NK-92 (cell line): ENCODE measurements around the gene SERPINC1.
"Not testable (repeated sequence)": the region's sequence is repeated elsewhere in the genome, so short reads cannot be mapped to it uniquely, and the experiment has no call there.

ENCODE experiments used
- DNase-seq: peaks from one replicate; lab custom pipeline; 2025; ENCODE audit not compliant: unreplicated experiment; lab: John Stamatoyannopoulos, UW

The SERPINC1 gene

DNA sequence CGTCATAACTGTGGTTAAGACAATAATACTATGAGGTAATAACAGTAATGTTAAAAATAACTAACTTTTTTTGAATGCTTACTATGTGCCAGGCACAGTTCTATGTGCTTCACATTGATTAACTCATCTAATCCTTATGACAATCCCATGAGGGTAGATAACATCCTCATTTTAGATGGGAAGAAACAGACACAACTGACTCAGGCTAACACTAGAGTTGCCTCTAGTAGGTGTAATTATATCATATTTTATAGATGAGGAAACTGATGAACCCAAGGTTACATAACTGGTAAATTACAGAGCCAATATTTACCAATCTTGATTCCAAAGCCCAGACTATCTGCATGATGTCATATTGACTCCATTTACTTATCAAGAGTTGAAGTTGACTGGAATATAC lies 23.5 kb downstream of the SERPINC1 start:
- no peak for DNase-seq

DNA sequence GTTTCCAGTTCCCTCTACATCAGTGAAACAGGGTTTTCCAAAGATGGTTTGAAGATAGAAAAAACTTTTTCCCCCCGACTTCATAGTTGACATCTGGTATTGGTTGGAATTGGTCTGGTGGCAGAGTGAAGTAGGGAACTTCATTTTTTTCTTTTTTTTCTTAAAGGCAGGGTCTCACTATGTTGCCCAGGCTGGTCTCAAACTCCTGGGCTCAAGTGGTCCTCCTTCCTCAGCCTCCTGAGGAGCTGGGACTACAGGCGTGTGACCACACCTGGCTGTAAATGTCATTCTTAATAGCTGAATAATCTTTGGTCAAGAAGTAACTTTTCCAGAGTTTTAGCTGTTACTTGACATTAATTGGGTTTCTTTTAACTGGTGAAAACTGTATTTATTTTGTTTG lies 27.2 kb downstream of the SERPINC1 start:
- DNase-seq, result no peak

DNA sequence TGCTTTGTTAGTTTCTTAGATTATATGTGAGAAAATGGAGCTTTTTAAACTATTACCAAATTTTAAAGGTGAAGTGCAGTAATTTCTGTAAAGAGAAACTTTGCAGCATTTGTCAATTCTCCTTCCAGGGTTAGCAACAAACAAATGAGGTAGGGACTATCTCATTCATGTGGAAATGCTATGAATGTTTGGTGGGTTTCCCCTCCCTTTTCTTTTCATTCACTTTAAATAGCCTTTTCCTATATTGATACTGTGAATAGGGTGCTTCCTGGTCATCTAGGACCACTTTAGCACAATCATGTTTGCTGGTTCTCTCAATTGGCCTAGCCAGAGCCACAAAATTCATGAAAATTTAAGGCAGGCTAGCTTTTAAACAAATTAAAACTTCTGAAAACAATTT lies 28.4 kb downstream of the SERPINC1 start:
- DNase-seq, result no peak

DNA sequence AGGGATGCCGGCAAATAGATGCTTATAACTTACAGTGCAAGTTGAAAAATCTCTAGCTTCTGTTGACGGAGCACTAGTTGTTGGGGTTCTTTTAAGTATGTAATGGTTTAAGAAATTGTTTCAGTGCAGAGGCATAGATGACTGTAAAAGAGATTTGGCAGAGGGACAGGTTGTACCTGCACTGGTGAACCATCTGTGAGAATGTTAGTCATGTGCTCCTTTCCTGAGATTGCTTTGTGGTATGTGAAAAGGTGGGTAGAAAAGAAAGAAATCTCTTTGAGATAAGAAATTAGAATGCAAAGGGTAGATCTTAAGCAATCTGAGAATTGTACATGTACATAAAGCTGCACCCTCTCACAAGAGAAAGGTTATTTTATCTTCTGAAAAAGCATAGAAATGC lies 29.5 kb downstream of the SERPINC1 start:
- DNase-seq, result no peak

DNA sequence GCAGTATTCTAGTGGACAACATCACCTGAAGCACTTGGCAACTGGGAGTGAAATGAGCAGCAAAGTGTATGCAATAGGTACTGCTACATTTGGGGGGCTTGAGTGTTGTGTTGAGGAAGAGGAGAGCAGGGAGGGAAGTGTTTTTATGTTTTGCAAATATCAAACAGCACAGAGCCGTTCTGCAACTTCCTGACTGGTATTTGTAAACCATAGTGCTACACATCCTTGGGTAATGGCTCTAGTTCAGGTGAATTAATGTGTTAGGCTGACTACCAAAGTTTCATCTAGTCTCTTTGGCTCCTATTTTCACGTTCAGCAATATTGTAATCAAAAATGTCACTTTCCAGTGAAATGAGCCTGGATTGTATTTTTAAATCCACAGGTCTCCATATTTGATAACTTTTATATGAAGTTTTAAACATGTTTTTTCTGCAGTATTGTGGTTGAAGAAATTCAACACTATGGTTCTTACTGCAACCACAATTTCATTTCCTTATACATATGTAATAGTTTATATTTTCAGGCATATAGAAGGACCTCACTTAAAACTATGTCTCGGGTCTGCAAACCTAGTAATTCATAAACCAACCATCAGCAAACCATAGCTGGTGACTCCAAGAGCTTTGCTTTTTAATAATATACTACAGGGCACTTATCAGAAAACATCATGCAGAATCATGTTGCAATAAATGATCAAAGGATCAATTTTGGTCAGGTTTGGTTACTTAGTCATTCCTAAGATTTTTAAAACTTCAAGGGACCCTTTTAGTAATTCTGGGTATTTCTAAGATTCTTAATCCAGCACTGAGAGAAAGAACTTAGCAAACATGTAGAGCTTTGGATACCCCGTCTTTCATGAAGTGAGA lies 30.1 kb downstream of the SERPINC1 start:
- no peak for DNase-seq

DNA sequence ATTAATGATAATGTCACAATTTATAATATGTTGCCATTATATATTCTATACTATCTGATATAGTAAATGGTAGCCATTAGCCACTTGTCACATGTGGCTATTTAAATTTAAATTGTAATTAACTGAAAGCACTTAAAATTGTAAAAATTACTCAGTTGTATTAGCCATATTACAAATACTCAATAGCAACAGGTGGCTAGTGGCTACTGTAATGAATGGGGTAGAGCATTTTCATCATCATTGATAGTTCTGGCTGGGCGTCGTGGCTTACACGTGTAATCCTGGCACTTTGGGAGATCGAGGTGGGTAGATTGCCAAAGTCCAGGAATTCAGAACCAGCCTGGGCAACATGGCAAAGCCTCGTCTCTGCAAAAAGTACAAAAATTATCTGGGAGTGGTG lies 32.4 kb downstream of the SERPINC1 start:
- no peak for DNase-seq

DNA sequence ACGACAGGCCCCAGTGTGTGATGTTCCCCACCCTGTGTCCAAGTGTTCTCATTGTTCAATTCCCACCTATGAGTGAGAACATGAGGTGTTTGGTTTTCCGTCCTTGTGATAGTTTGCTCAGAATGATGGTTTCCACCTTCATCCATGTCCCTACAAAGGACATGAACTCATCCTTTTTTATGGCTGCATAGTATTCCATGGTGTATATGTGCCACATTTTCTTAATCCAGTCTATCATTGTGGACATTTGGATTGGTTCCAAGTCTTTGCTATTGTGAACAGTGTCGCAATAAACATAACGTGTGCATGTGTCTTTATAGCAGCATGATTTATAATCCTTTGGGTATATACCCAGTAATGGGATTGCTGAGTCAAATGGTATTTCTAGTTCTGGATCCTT lies 36.0 kb downstream of the SERPINC1 start:
- not testable (repeated sequence) for DNase-seq

DNA sequence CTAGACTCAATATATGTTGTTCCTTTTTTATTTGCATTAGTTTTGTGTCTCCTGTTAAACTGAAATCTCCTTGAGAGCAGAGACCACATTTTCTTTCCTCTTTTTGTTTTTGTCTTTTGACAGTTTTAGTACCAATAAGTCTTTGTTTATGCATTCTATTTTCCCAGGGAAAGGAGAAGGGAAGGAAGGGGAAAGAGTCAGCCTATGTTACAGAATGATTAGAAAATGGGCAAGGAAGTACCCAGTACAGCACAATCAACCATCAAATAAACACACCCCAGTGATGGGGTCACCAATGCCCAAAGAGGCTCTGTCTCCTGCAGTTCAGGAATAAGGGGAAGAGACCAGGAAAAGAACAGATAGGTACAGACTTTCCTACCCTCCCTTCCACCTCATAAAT lies 38.9 kb downstream of the SERPINC1 start:
- DNase-seq, result no peak

DNA sequence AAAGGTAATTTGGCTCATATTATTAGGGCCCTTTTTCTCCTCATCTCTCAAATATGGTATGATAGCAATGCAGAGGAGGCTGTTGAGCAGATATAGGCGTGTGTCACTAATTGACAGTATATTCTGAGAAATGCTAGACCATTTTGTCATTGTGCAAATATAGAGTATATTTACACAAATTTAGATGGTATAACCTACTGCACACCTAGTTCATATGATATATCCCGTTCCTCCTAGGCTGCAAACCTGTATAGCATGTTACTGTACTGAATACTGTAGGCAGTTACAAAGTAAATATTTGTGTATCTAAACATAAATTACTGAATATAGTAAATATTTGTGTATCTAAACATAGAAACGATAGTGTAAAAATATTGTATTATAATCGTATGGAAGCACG lies 40.4 kb downstream of the SERPINC1 start:
- DNase-seq, result no peak

DNA sequence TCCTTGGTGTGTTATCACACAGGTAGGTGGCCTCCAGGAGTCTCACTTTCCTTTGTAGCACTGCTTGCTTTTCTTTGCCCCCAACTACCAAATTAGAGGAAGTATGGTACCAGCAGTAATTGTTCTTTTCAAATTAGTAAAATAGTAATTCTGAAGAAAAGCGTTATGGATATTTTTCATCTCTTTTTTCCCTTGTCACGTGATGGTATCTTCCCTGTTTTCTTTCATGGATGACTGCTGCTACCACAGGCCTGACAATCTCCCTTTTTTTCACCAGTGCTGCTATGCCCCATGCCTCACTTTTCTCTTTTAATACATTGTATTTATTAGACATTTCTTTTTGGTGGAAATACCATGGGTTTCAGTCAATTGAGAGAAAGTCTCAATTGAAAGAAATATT lies 45.6 kb downstream of the SERPINC1 start:
- DNase-seq, result no peak

DNA sequence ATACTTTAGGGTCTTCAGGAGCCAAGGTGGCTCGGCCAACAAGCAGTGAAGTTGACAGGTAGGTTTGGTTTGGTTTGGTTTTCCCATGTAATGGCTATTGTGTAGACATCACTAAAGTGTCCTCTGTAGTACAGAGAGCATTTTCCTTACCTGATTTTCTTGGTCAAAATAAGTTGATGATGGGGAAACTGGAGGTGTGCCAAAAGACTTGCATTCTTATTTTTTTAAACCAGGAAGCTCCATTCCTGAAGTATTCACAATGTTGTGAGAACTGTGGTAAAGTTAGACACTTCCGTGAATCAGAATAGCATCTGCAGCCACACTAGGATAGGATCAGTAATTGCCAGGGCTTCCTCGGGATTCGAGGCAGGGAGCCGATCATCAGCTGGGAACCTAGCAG lies 46.0 kb downstream of the SERPINC1 start:
- no peak for DNase-seq

DNA sequence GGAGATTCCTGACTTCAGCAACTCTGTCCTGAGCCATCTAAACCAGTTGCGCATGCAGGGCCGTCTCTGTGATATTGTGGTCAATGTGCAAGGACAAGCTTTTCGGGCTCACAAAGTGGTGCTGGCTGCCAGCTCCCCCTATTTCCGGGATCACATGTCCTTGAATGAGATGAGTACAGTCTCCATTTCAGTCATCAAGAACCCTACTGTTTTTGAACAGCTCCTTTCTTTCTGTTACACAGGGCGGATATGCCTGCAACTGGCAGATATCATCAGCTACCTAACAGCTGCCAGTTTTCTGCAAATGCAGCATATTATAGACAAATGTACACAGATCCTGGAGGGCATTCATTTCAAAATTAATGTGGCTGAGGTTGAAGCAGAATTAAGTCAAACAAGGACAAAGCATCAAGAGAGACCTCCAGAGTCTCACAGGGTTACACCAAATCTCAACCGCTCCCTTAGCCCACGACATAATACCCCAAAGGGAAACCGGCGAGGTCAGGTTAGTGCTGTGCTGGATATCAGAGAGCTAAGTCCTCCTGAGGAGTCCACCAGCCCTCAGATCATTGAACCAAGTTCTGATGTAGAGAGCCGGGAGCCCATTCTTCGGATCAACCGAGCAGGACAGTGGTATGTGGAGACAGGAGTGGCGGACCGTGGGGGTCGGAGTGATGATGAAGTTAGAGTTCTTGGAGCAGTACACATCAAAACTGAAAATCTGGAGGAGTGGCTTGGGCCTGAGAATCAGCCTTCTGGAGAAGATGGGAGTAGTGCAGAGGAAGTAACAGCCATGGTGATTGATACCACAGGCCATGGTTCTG lies 46.7 kb downstream of the SERPINC1 start:
- DNase-seq, result no peak

DNA sequence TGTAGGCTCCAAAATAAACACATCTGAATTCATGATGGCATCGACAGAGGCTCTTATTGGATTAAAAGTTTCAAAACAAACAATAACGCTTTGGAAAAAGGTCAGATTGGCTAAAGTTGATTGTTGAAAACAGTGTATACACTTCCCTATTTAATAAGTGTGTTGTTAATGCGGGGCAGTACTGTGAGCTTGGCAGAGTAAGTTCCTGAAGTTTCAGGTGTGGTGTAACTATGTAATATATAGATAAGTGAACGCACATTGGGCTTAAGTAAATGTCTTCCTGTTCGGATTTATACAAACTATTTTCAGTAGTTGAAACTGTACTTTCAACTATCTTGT lies 48.1 kb downstream of the SERPINC1 start:
- DNase-seq, result no peak

DNA sequence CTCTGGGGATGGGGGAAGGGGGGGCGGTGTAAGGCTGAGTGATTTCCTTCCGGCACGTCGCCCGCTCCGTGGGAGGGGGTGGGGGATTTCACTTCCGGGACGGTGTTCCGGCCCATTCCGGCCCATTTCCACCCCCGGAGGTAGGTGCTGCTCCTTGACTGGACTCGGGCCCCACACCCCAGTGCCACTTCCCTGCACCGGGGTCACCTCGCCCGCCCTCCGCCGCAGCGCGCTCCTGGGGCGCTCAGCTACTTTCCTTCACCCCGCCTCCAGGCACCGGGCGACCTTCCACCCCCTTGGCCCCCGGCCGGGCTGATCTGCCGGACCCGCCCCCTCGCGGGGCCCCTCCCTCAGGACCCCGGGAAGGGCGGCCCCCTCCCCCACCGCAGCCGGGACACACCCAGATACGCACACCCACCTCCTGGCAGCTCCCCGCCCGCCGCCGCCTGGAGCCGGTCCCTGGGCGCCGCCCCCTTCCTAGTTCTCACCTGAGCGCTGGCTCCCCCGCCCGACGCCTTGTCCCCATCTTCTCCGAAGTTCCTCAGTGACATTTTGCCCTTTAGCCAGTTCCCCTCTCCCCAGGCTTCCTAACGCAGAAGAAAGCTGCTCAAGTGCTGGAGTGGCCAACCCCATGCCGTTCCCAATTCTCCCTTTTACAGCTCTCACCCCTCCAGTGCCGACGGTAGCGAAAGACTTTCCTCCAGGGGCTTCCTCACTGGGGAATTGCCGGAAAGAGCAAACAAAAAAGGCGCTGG lies 48.7 kb downstream of the SERPINC1 start, which contains the start of gene ZBTB37:
TSS of gene ZBTB37 (plus strand) at position 115 of the 755 bp plus-strand sequence. CDS start 1,846 bp downstream, outside the sequence.
- peak; percentile 21 for DNase-seq

DNA sequence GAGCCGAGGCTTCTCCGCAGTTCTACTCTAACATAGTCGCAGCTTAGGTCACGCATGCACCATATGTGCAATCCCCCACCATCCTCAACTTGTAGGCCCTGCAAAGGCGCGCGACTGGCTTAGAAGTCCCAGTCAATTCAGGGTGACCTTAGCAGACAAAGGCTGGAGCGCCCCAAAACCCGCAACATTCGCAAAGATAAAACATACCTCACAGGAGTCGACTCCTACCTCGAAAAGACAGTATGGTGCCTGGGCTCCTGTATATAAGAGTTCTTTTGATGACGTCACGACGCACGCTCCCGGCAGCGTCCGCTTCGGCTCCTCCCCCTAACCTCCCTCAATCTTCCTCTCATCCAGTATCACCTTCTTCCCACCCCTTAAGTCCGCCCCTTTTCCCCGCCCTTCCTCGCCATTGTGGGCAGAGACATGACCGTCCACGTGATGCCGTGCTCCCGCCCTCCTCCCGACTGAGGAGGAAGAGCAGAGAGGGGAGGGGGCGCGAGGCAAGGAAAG lies 49.3 kb downstream of the SERPINC1 start, which contains the start of gene GAS5:
TSS of gene GAS5 (minus strand) at position 237 of the 513 bp plus-strand sequence.
- peak; percentile 96 for DNase-seq

DNA sequence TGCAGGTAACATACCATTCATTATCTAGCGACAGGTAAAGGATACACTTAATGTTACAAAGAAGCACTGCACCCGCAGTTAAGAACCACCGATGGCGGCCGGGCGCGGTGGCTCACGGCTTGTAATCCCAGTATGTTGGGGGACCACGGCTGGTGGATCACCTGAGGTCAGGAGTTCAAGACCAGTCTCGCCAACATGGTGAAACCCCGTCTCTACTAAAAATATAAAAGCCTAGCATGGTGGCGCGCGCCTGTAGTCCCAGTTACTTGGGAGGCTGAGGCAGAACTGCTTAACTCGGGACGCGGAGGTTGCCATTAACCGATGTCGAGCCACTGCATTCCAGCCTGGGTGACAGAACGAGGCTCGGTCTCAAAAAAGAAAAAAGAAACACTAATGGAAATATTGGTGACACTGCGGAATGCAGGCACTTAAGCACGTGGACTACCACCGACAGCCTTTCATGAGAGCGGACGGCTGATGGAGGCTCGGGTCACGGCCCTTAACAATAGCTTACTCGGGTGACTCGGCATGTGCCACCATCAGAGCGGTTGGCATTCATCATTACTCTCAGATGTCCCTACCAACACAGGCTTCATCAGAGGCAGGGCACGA lies 49.9 kb downstream of the SERPINC1 start:
- DNase-seq, result no peak

DNA sequence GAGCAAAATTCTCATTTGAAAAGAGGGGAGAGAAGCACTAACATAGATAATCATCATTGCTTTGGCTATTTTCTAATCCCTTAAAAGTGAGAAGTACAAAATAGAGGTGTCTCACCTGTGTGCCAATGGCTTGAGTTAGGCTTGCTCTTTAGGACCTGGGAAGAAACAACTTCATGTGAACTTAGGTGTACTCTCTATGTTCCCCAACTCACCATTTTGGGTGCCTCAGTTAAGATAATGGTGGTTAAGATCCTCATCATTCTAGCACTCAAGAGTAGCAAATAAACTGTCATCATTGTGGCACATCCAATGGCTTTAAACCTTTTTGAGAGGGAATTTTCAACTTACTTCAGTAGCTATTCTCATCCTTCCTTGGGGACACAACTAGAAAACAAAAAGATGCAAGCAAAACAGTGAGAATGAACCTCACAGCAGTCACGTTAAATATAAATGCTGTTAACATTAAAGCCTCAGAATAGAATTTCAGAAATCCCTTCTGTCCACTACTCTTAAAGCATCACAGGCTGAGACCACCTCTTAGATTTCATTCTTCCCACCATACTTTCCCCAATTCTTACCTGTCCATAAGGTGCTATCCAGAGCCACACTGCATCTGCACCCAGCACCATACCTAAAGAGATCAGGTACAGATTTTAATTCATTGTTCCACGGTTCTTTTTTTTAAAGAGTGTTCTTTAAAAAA lies 50.6 kb downstream of the SERPINC1 start:
- DNase-seq, result no peak

DNA sequence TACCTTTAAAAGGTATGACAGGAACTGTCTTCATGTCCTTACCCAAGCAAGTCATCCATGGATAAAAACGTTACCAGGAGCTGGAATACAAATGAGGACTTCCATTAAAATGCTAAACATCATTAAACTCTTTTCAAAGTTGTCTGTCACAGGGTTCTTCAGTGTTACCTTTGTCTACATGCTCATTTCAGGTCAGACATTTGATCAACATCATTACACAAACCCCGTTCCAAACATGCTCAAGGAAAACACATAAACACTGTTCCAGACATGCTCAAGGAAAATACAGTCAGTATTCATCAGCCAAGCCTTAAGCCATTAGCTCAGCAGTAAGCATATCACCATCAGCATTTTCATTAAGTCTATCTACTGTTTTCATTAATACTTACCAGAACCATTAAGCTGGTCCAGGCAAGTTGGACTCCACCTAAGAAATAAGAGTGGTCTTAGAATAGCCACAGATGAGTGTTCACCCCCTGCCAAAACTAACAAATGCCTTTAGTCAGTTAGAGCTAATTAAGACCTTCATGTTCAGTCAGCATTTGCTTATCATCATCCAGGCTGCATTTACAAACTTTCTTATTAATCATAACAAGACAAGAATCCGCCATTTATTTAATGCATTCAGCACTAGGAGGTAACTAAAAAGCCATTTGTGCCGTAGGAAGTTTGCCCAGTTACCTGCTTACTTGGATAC lies 51.5 kb downstream of the SERPINC1 start:
- no peak for DNase-seq

DNA sequence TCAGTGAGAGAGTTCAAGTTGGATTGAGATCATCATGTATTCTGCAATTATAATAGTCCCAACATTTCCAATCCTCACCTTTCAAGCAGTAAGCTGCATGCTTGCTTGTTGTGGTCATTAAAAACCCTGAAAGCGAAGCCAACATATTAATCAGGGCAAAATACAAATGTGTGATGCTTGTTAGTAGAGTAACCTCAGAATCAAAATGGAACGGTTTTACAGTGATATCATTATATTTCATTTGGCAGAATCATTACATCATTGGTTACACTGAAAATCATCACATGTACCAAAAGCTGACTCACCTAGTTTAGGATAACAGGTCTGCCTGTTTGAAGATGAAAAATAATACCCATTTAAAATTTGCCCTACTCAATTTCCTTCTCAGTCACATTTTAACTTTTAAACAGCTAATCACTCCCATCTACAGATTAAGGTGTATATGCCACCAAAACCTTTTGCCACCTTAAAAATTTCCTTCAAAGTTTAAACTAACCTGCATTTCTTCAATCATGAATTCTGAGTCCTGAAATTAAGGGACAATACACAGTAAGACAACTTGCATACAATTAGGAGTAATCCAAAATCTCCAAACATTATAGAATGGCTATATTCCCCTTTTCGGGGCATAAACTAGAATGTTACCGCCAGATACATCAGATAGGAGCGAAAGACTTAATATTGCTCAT lies 52.8 kb downstream of the SERPINC1 start:
- no peak for DNase-seq
